Adipocyte (in vitro differentiated cells): ENCODE results near the gene PLXDC1.
A peak's percentile ranks its signal among the peaks of the same experiment; 100 is the strongest.

ENCODE experiments used
- DNase-seq: peaks from one replicate; pipeline ENCODE4 v3.0.0-alpha.2; 2015; ENCODE audit warnings: low read depth
- H3K27me3 ChIP-seq: replicated peaks from 2 replicates; pipeline ENCODE4 v1.7.0; 2013; ENCODE audit warnings: mild to moderate bottlenecking, low read length, moderate library complexity; ENCODE audit not compliant: control insufficient read depth, insufficient read depth
- H3K36me3 ChIP-seq: 2 replicates; pipeline ENCODE4 v1.7.0; 2013; ENCODE audit warnings: low read length, mild to moderate bottlenecking, moderate library complexity; ENCODE audit not compliant: control insufficient read depth, insufficient read depth, severe bottlenecking
- H3K4me1 ChIP-seq: 2 replicates; pipeline ENCODE4 v1.7.0; 2013; ENCODE audit warnings: mild to moderate bottlenecking, low read length, moderate library complexity; ENCODE audit not compliant: control insufficient read depth, insufficient read depth
- H3K4me3 ChIP-seq: 2 replicates; pipeline ENCODE4 v1.7.0; 2013; ENCODE audit warnings: mild to moderate bottlenecking, low read length, moderate library complexity
- H3K9ac ChIP-seq: 2 replicates; pipeline ENCODE4 v1.7.0; 2013; ENCODE audit warnings: mild to moderate bottlenecking, low read length, moderate library complexity
- H3K9me3 ChIP-seq: 2 replicates; pipeline ENCODE4 v1.7.0; 2013; ENCODE audit warnings: mild to moderate bottlenecking, low read length, moderate library complexity; ENCODE audit not compliant: control insufficient read depth

PLXDC1 gene

GRCh38 chr17:39194089-39194984 is 42.9 kb upstream of the PLXDC1 start:
- DNase-seq = peak; percentile 62
- Histone ChIP-seq H3K9me3 (no peaks in the 10 kb centered on the region), H3K4me1 (peaks cover 38% of the 10 kb centered on the region), H3K4me3 (peak overlapping the region; percentile 84), H3K9ac (peak overlapping the region; percentile 46), H3K36me3 (peaks cover 23% of the 10 kb centered on the region), H3K27me3 (no peaks in the 10 kb centered on the region)

- Histone ChIP-seq H3K27me3 (no peaks in the 10 kb centered on the region), H3K36me3 (peaks cover 23% of the 10 kb centered on the region), H3K4me1 (peaks cover 37% of the 10 kb centered on the region), H3K9ac (no peak overlapping the region), H3K9me3 (no peaks in the 10 kb centered on the region), H3K4me3 (no peak overlapping the region)
- DNase-seq = no peak
These were observed 41.9 kb upstream of the PLXDC1 start for GRCh38 chr17:39193346-39193745.

GRCh38 chr17:39192901-39193300 is 41.5 kb upstream of the PLXDC1 start:
- DNase-seq = no peak
- Histone ChIP-seq H3K4me1 (peaks cover 33% of the 10 kb centered on the region), H3K4me3 (no peak overlapping the region), H3K27me3 (no peaks in the 10 kb centered on the region), H3K9ac (no peak overlapping the region), H3K36me3 (peaks cover 24% of the 10 kb centered on the region), H3K9me3 (no peaks in the 10 kb centered on the region)

- Histone ChIP-seq H3K27me3 (no peaks in the 10 kb centered on the region), H3K9ac (no peak overlapping the region), H3K36me3 (peaks cover 34% of the 10 kb centered on the region), H3K4me3 (no peak overlapping the region), H3K9me3 (no peaks in the 10 kb centered on the region), H3K4me1 (peaks cover 32% of the 10 kb centered on the region)
- DNase-seq = no peak
These were observed 40.5 kb upstream of the PLXDC1 start for GRCh38 chr17:39191750-39192510.

GRCh38 chr17:39187152-39187830 is 35.9 kb upstream of the PLXDC1 start:
- H3K27me3 ChIP-seq = no peaks in the 10 kb centered on the region
- DNase-seq = no peak
- H3K4me3 ChIP-seq = no peak overlapping the region
- no peaks in the 10 kb centered on the region for H3K4me1 ChIP-seq
- peaks cover 62% of the 10 kb centered on the region for H3K36me3 ChIP-seq
- no peaks in the 10 kb centered on the region for H3K9me3 ChIP-seq
- no peak overlapping the region for H3K9ac ChIP-seq

- no peaks in the 10 kb centered on the region for H3K27me3 ChIP-seq
- no peaks in the 10 kb centered on the region for H3K4me1 ChIP-seq
- H3K9ac ChIP-seq = no peak overlapping the region
- H3K36me3 ChIP-seq = peaks cover 57% of the 10 kb centered on the region
- no peak for DNase-seq
- no peaks in the 10 kb centered on the region for H3K9me3 ChIP-seq
- H3K4me3 ChIP-seq = no peak overlapping the region
These were observed 35.1 kb upstream of the PLXDC1 start for GRCh38 chr17:39186481-39187002.

GRCh38 chr17:39183720-39184119 is 32.3 kb upstream of the PLXDC1 start:
- Histone ChIP-seq H3K4me3 (no peak overlapping the region), H3K27me3 (no peaks in the 10 kb centered on the region), H3K9me3 (no peaks in the 10 kb centered on the region), H3K36me3 (peaks cover 59% of the 10 kb centered on the region), H3K4me1 (peaks cover under 1% of the 10 kb centered on the region), H3K9ac (no peak overlapping the region)
- no peak for DNase-seq

GRCh38 chr17:39183045-39183444 is 31.6 kb upstream of the PLXDC1 start:
- Histone ChIP-seq H3K36me3 (peaks cover 59% of the 10 kb centered on the region), H3K9ac (no peak overlapping the region), H3K27me3 (no peaks in the 10 kb centered on the region), H3K9me3 (no peaks in the 10 kb centered on the region), H3K4me3 (no peak overlapping the region), H3K4me1 (peaks cover 7% of the 10 kb centered on the region)
- no peak for DNase-seq

GRCh38 chr17:39181303-39181702 is 29.9 kb upstream of the PLXDC1 start:
- Histone ChIP-seq H3K4me1 (peaks cover 10% of the 10 kb centered on the region), H3K9me3 (no peaks in the 10 kb centered on the region), H3K4me3 (no peak overlapping the region), H3K36me3 (peaks cover 58% of the 10 kb centered on the region), H3K27me3 (no peaks in the 10 kb centered on the region), H3K9ac (no peak overlapping the region)
- no peak for DNase-seq

- H3K27me3 ChIP-seq = no peaks in the 10 kb centered on the region
- H3K9ac ChIP-seq = no peak overlapping the region
- no peak overlapping the region for H3K4me3 ChIP-seq
- DNase-seq = peak; percentile 72
- H3K4me1 ChIP-seq = peaks cover 10% of the 10 kb centered on the region
- H3K36me3 ChIP-seq = peaks cover 40% of the 10 kb centered on the region
- H3K9me3 ChIP-seq = no peaks in the 10 kb centered on the region
These were observed 27.1 kb upstream of the PLXDC1 start for GRCh38 chr17:39178536-39178935.

GRCh38 chr17:39177256-39177655 is 25.8 kb upstream of the PLXDC1 start:
- no peak overlapping the region for H3K4me3 ChIP-seq
- peaks cover 30% of the 10 kb centered on the region for H3K36me3 ChIP-seq
- H3K4me1 ChIP-seq = peaks cover 10% of the 10 kb centered on the region
- no peak for DNase-seq
- no peak overlapping the region for H3K9ac ChIP-seq
- H3K9me3 ChIP-seq = no peaks in the 10 kb centered on the region
- no peaks in the 10 kb centered on the region for H3K27me3 ChIP-seq
